Smooth muscle cell (in vitro differentiated cells): ENCODE data around the gene PRKG1. TPM values are rescaled to one million over a fixed set of nuclear protein-coding genes. Genes with fewer than 3 reads are reported as not detected.
A peak's percentile ranks its signal among the peaks of the same experiment; 100 is the strongest.

Source experiments
- DNase-seq: peaks from one replicate; lab custom pipeline; 2025; ENCODE audit not compliant: unreplicated experiment; lab: John Stamatoyannopoulos, UW
- H2AFZ ChIP-seq: fragments of 200-600 bp; sonication (generic); 2 replicates; pipeline ENCODE4 v1.6.0; 2016; ENCODE audit warnings: antibody characterized with exemption, low read depth, mild to moderate bottlenecking
- H3F3A ChIP-seq: fragments of 200-600 bp; sonication (generic); 2 replicates; pipeline ENCODE4 v1.6.0; 2017; ENCODE audit warnings: antibody characterized with exemption, low read depth
- H3K27ac ChIP-seq: fragments of 200-600 bp; sonication (generic); 2 replicates; pipeline ENCODE4 v1.5.1; 2016; ENCODE audit warnings: low read depth, mild to moderate bottlenecking
- H3K27me3 ChIP-seq: fragments of 200-600 bp; sonication (generic); 2 replicates; pipeline ENCODE4 v1.6.1; 2016; ENCODE audit warnings: low read depth, mild to moderate bottlenecking
- H3K36me3 ChIP-seq: fragments of 200-600 bp; sonication (generic); 2 replicates; pipeline ENCODE4 v1.5.1; 2016; ENCODE audit warnings: low read depth
- H3K4me1 ChIP-seq: fragments of 200-600 bp; sonication (generic); 2 replicates; pipeline ENCODE4 v1.5.1; 2016; ENCODE audit warnings: low read depth
- H3K4me2 ChIP-seq: fragments of 200-600 bp; sonication (generic); 2 replicates; pipeline ENCODE4 v1.6.0; 2016; ENCODE audit warnings: mild to moderate bottlenecking
- H3K4me3 ChIP-seq: fragments of 200-600 bp; sonication (generic); 2 replicates; pipeline ENCODE4 v1.5.1; 2016; ENCODE audit warnings: mild to moderate bottlenecking
- H3K79me2 ChIP-seq: fragments of 200-600 bp; sonication (generic); 2 replicates; pipeline ENCODE4 v1.6.0; 2016; ENCODE audit warnings: low read depth, mild to moderate bottlenecking
- H3K9ac ChIP-seq: fragments of 200-600 bp; sonication (generic); 2 replicates; pipeline ENCODE4 v1.6.0; 2016; ENCODE audit warnings: low read depth
- H3K9me3 ChIP-seq: fragments of 200-600 bp; sonication (generic); replicated peaks from 2 replicates; pipeline ENCODE4 v1.5.1; 2016; ENCODE audit warnings: low read depth
- H4K20me1 ChIP-seq: fragments of 200-600 bp; sonication (generic); 2 replicates; pipeline ENCODE4 v1.6.0; 2016; ENCODE audit warnings: low read depth
- WGBS: methylation state at CpG from one replicate; pipeline ENCODE4 v1.1.7; 2016; ENCODE audit warnings: low lambda C conversion rate; 5-methylcytosine and 5-hydroxymethylcytosine counted together
- polyA plus RNA-seq: library from polyadenylated mRNA; unstranded; fragments of >200 nt; fragmentation: Nextera tagmentation; extraction: Ambion mirVana; gene quantifications from 2 replicates; pipeline ENCODE4 v1.2.1, GENCODE V29; 2016
- total RNA-seq: library from RNA; depleted of rRNA; stranded (reverse); fragments of >200 nt; gene quantifications from 2 replicates; pipeline ENCODE4 v1.2.3, GENCODE V29; 2014
- TF ChIP-seq, protein P1 (sequence below): fragments of 200-600 bp; sonication (generic); IDR thresholded peaks from 2 replicates; pipeline ENCODE4 v1.5.1; 2017; ENCODE audit warnings: borderline replicate concordance, mild to moderate bottlenecking, antibody characterized with exemption; ENCODE audit not compliant: insufficient read depth, poor library complexity, severe bottlenecking

Gene PRKG1
- total and polyA plus RNA-seq, 2 experiments from 2014 or later, result 7.2 to 13.4 TPM

DNA sequence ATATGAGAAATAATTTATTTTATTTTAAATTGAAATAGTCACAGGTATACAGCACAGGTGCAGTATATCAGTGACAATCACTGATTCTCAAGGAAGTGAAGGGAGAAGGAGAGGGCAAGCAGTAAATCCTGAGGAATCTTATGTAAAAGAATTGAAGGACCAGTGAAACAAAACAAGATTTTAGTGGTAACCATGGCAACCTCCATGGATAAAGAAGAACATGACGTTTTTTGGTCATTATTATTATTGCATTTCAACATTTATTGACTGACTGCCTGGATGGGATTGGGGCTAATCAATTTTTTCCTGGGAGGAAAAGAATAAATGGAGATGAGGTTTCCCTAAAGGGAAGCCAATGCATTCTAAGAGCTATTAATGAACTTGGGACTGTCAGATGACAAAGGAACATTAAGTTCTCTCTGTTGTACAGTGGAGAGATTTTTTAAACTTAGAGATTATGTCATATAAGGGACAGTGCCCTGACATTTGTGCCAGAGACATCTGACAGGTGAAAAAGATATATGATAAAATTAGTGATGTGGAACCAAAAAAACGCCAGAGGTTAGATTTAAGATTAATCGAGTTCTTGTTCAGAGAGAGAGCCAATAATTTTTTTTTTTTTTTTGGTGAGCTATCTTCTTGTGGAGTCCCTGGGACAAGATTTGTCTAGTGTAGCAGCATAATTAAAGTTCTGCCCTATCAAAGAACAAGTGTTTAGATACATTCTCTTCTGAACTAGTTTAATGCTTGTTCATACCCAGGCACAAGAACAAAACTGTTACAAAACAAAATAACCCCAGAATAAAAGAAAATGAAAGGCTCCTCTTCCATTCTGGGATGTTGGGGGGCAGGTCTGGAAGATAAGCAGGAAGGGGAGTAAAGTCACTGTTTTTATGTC is 345.2 kb downstream of the PRKG1 start:
- H3K9me3 ChIP-seq, result no peaks in the 10 kb centered on the region
- no peaks in the 10 kb centered on the region for H3K27me3 ChIP-seq
- H3K4me1 ChIP-seq, result no peaks in the 10 kb centered on the region
- no peak overlapping the region for H2AFZ ChIP-seq
- H3K79me2 ChIP-seq, result no peaks in the 10 kb centered on the region
- H3F3A ChIP-seq, result no peaks in the 10 kb centered on the region
- no peak overlapping the region for H3K9ac ChIP-seq
- no peak overlapping the region for H3K27ac ChIP-seq
- H3K4me2 ChIP-seq, result no peak overlapping the region
- DNase-seq, result no peak
- TF ChIP-seq, protein P1, sequence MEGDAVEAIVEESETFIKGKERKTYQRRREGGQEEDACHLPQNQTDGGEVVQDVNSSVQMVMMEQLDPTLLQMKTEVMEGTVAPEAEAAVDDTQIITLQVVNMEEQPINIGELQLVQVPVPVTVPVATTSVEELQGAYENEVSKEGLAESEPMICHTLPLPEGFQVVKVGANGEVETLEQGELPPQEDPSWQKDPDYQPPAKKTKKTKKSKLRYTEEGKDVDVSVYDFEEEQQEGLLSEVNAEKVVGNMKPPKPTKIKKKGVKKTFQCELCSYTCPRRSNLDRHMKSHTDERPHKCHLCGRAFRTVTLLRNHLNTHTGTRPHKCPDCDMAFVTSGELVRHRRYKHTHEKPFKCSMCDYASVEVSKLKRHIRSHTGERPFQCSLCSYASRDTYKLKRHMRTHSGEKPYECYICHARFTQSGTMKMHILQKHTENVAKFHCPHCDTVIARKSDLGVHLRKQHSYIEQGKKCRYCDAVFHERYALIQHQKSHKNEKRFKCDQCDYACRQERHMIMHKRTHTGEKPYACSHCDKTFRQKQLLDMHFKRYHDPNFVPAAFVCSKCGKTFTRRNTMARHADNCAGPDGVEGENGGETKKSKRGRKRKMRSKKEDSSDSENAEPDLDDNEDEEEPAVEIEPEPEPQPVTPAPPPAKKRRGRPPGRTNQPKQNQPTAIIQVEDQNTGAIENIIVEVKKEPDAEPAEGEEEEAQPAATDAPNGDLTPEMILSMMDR, result no peak
- H4K20me1 ChIP-seq, result peaks cover 1% of the 10 kb centered on the region
- no peaks in the 10 kb centered on the region for H3K36me3 ChIP-seq
- H3K4me3 ChIP-seq, result no peak overlapping the region
- WGBS, result 88% methylated on average over 3 of the region's 3 CpGs

DNA sequence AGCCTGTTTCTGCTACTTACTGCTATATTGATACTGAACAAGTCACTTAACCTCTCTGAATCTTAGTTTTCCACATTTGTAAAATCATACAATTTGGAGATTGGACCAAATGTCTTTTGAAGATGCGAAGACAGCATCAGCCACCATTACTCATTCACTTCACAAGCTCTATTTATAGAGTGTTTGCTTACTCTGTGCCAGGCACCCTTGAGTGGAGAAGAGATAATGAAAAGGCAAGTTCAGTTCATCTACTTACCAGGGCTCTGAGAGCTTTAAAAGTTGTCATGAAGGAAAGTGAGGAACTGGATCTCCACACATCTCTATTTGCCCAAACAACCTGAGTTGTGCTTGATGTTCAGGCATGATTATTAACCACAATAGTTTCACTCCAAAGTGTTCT is 347.6 kb downstream of the PRKG1 start:
- Histone ChIP-seq H3K9me3 (no peaks in the 10 kb centered on the region), H3K4me2 (no peak overlapping the region), H3K9ac (no peak overlapping the region), H3K4me3 (no peak overlapping the region), H3K79me2 (no peaks in the 10 kb centered on the region), H2AFZ (no peak overlapping the region), H3K27ac (no peak overlapping the region), H3K4me1 (peaks cover 11% of the 10 kb centered on the region), H3F3A (no peaks in the 10 kb centered on the region), H4K20me1 (no peaks in the 10 kb centered on the region), H3K36me3 (no peaks in the 10 kb centered on the region), H3K27me3 (no peaks in the 10 kb centered on the region)
- TF ChIP-seq, protein P1, result no peak
- 52% methylated on average over 1 of the region's 1 CpG for WGBS
- DNase-seq, result no peak

DNA sequence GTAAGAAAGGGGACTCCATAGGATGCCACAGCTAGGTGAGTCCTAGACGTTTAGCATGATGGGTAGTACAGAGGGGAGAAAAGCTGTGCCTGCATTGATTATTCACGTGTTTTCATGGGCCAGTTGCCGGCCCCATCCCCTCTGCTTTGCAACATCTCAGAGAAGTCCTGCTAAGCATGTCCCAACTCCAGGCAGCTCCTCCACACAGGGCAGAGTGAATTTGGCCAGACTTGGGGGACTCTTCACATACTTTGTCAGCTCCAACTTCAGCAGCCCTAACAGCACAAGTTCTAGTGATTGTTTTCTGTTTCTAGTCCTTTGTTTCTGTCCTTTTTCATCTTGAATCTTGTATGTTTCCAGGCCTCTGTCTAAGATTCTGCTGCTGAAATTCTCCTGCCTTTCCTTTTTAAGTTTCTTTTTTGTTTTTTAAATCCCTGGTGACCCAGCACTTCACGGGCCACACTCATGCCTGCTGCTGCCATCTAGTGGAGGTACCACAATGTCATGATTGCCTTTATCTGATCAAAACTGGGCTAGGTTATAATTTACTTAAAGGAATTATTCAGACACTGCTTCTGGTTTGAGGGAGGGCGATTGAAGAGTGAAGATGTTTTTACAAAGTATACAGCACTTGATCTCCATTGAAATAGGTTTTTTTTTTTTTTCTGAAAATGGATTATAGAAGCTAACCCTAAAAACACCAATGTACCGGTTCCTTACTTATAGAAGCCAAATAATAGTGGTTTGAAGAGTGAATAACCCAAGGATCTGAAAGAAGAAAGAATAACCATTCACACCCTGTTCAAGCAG is 348.2 kb downstream of the PRKG1 start:
- no peaks in the 10 kb centered on the region for H3K9me3 ChIP-seq
- H3K27ac ChIP-seq, result no peak overlapping the region
- no peak for DNase-seq
- H3K27me3 ChIP-seq, result no peaks in the 10 kb centered on the region
- TF ChIP-seq, protein P1, result peak; percentile 75
- H3K4me1 ChIP-seq, result peaks cover 11% of the 10 kb centered on the region
- no peaks in the 10 kb centered on the region for H3F3A ChIP-seq
- WGBS, result 57% methylated on average over 6 of the region's 6 CpGs
- H3K36me3 ChIP-seq, result no peaks in the 10 kb centered on the region
- no peak overlapping the region for H3K9ac ChIP-seq
- H3K79me2 ChIP-seq, result no peaks in the 10 kb centered on the region
- H2AFZ ChIP-seq, result no peak overlapping the region
- no peak overlapping the region for H3K4me3 ChIP-seq
- no peak overlapping the region for H3K4me2 ChIP-seq
- no peaks in the 10 kb centered on the region for H4K20me1 ChIP-seq
